A549 (cell line): ENCODE data around the gene TNFRSF11A. TPM values are rescaled to one million over a fixed set of nuclear protein-coding genes. Genes with fewer than 3 reads are reported as not detected.

Experiments used
- ATAC-seq, 2 experiments: fragments of 200-7000 bp in 1 of 2; fragments of >200 bp in 1 of 2; cut with Nextera tagmentation in 1 of 2; cut with Tn5 transposase in 1 of 2; 3 replicates each; pipeline versions ENCODE4 v1.8.0 to v1.9.1; 2018 to 2020; ENCODE audit warnings: mild to moderate bottlenecking in 1 of 2, moderate library complexity in 1 of 2
- CTCF ChIA-PET: fragments of 300-600 bp; sonication (Branson Sonifier 250); formaldehyde crosslinking; extraction: SDS; loops from one replicate; lab custom pipeline; 2021; ENCODE audit warnings: antibody characterized with exemption, inconsistent platforms; lab: Yijun Ruan, JAX
- POLR2A ChIA-PET: fragments of 350-600 bp; formaldehyde crosslinking; extraction: SDS; loops from one replicate; lab custom pipeline; 2021; ENCODE audit warnings: antibody characterized with exemption, inconsistent platforms; lab: Yijun Ruan, JAX
- DNase-seq, 2 experiments: peaks; one replicate each; pipeline versions ENCODE4 v3.0.0 to v3.0.0-alpha.2; 2011 to 2016; ENCODE audit warnings: low read depth in 1 of 2, low spot score in 1 of 2
- FAIRE-seq: peaks from 2 replicates; lab custom pipeline; 2011; peaks lifted over from hg19 to GRCh38; lab: Jason Lieb, UNC
- H3K27ac ChIP-seq, 2 experiments: fragments of >200 bp; sonication (Bioruptor Twin); formaldehyde crosslinking; 3 replicates each; pipeline ENCODE4 v1.5.1; 2016 to 2017
- H3K4me1 ChIP-seq: fragments of >200 bp; sonication (Bioruptor Twin); formaldehyde crosslinking; 3 replicates; pipeline ENCODE4 v1.6.1; 2016
- H3K4me2 ChIP-seq: fragments of >200 bp; sonication (Bioruptor Twin); formaldehyde crosslinking; 3 replicates; pipeline ENCODE4 v1.6.1; 2016
- H3K4me3 ChIP-seq: fragments of >200 bp; sonication (Bioruptor Twin); formaldehyde crosslinking; 3 replicates; pipeline ENCODE4 v1.5.1; 2016
- H3K9me3 ChIP-seq: fragments of >200 bp; sonication (Bioruptor Twin); formaldehyde crosslinking; 3 replicates; pipeline ENCODE4 v1.6.1; 2016
- BCL3 ChIP-seq: fragments of >200 bp; sonication (Bioruptor Twin); formaldehyde crosslinking; IDR thresholded peaks from 3 replicates; pipeline ENCODE4 v1.6.1; 2016
- BHLHE40 ChIP-seq: IDR thresholded peaks from 2 replicates; pipeline ENCODE4 v1.6.1; 2012; ENCODE audit warnings: low read depth, low read length, inconsistent platforms
- CBX8 ChIP-seq: fragments of 200-600 bp; sonication (generic); IDR thresholded peaks from 2 replicates; pipeline ENCODE4 v1.6.1; 2016
- CHD2 ChIP-seq: fragments of 150-350 bp; IDR thresholded peaks from 2 replicates; pipeline ENCODE4 v1.6.1; 2014; ENCODE audit warnings: low read length; ENCODE audit not compliant: partially characterized antibody
- CHD4 ChIP-seq: fragments of 200-600 bp; sonication (generic); IDR thresholded peaks from 2 replicates; pipeline ENCODE4 v1.6.1; 2016; ENCODE audit warnings: antibody characterized with exemption, mild to moderate bottlenecking, borderline replicate concordance
- FOSB ChIP-seq: fragments of 250-450 bp; sonication (Bioruptor Pico); IDR thresholded peaks from 2 replicates; pipeline ENCODE4 v1.5.0; 2020; ENCODE audit warnings: mild to moderate bottlenecking, moderate library complexity
- GATA3 ChIP-seq: IDR thresholded peaks from 2 replicates; pipeline ENCODE4 v1.6.1; 2012; ENCODE audit warnings: borderline replicate concordance
- HES2 ChIP-seq: fragments of >200 bp; sonication (Bioruptor Twin); formaldehyde crosslinking; IDR thresholded peaks from 2 replicates; pipeline ENCODE4 v1.6.1; 2016
- HEYL ChIP-seq: fragments of 250-450 bp; sonication (Bioruptor Pico); IDR thresholded peaks from 2 replicates; pipeline ENCODE4 v1.8.0; 2021; ENCODE audit warnings: mild to moderate bottlenecking, moderate library complexity
- HOXB13 ChIP-seq: fragments of 250-450 bp; sonication (Bioruptor Pico); IDR thresholded peaks from 2 replicates; pipeline ENCODE4 v1.5.0; 2020; ENCODE audit warnings: low read depth, mild to moderate bottlenecking, moderate library complexity
- JUNB ChIP-seq: fragments of >200 bp; sonication (Bioruptor Twin); formaldehyde crosslinking; IDR thresholded peaks from 2 replicates; pipeline ENCODE4 v1.6.1; 2016
- KDM5A ChIP-seq: fragments of 200-600 bp; sonication (generic); IDR thresholded peaks from 2 replicates; pipeline ENCODE4 v1.6.1; 2016; ENCODE audit warnings: antibody characterized with exemption, mild to moderate bottlenecking
- MAFK ChIP-seq: fragments of 450-650 bp; IDR thresholded peaks from 2 replicates; pipeline ENCODE4 v1.6.1; 2014; ENCODE audit not compliant: partially characterized antibody
- MAZ ChIP-seq: fragments of 150-350 bp; IDR thresholded peaks from 2 replicates; pipeline ENCODE4 v1.6.1; 2014; ENCODE audit warnings: antibody characterized with exemption, low read depth, low read length, borderline replicate concordance
- MYC ChIP-seq: IDR thresholded peaks from 2 replicates; pipeline ENCODE4 v1.6.1; 2012; ENCODE audit warnings: mild to moderate bottlenecking, inconsistent platforms, low read length, improper control_type of control experiment, borderline replicate concordance
- POLR2AphosphoS2 ChIP-seq: conservative IDR thresholded peaks from 2 replicates; pipeline ENCODE4 v1.6.1; 2012; ENCODE audit warnings: low read length, improper control_type of control experiment, inconsistent platforms
- RCOR1 ChIP-seq: fragments of 150-350 bp; IDR thresholded peaks from 2 replicates; pipeline ENCODE4 v1.6.1; 2014; ENCODE audit warnings: antibody characterized with exemption, low read length, low read depth
- REST ChIP-seq: fragments of 200-600 bp; sonication (generic); IDR thresholded peaks from 2 replicates; pipeline ENCODE4 v1.6.1; 2016; ENCODE audit warnings: antibody characterized with exemption, mild to moderate bottlenecking, moderate library complexity
- RFX5 ChIP-seq: fragments of 450-650 bp; IDR thresholded peaks from 2 replicates; pipeline ENCODE4 v1.7.1; 2014; ENCODE audit warnings: antibody characterized with exemption, mild to moderate bottlenecking, moderate library complexity
- RNF2 ChIP-seq: fragments of 200-600 bp; sonication (generic); IDR thresholded peaks from 2 replicates; pipeline ENCODE4 v1.6.1; 2016; ENCODE audit warnings: low read depth, mild to moderate bottlenecking, antibody characterized with exemption, moderate library complexity, borderline replicate concordance
- SMC3 ChIP-seq: fragments of >200 bp; sonication (Bioruptor Twin); formaldehyde crosslinking; IDR thresholded peaks from 3 replicates; pipeline ENCODE4 v1.6.1; 2018; ENCODE audit warnings: inconsistent platforms
- SREBF2 ChIP-seq: fragments of 450-650 bp; IDR thresholded peaks from 2 replicates; pipeline ENCODE4 v1.6.1; 2014; ENCODE audit warnings: mild to moderate bottlenecking, moderate library complexity
- TP53 ChIP-seq: fragments of 250-450 bp; sonication (Bioruptor Pico); IDR thresholded peaks from 2 replicates; pipeline ENCODE4 v1.5.0; 2021; ENCODE audit warnings: mild to moderate bottlenecking, moderate library complexity
- ZC3H11A ChIP-seq: fragments of 450-650 bp; IDR thresholded peaks from 2 replicates; pipeline ENCODE4 v1.6.1; 2014; ENCODE audit warnings: antibody characterized with exemption, mild to moderate bottlenecking
- WGBS: methylation state at CpG from one replicate; pipeline ENCODE4 v1.1.6; 2017; ENCODE audit errors: missing lambda C conversion rate; 5-methylcytosine and 5-hydroxymethylcytosine counted together
- polyA plus RNA-seq, 4 experiments: library from polyadenylated mRNA; depleted of rRNA in 3 of 4; stranded (reverse); fragments of >200 nt; fragmentation: RNase III in 1 of 4; extraction: RNeasy Plus Mini Kit Qiagen cat#74134 plus additional on column Dnase treatment in 1 of 4; gene quantifications; 2 replicates in 3 of 4; 3 replicates in 1 of 4; pipeline ENCODE4 v1.2.3, GENCODE V29; 2011 to 2017

The TNFRSF11A gene
- polyA plus RNA-seq, 2 of the 4 experiments (the other 2 are of a cell fraction) = 1.9 to 4.0 TPM

- no peak for TF ChIP-seq BHLHE40
- TF ChIP-seq HEYL (CRISPR knock-in tag) = no peak
Observed at GRCh38 chr18:62365420-62365819, 40.3 kb downstream of the TNFRSF11A start (continued).

- no peaks in the 10 kb centered on the region for H3K4me1 ChIP-seq
- ATAC-seq (no peak), FAIRE-seq (no peak), DNase-seq (no peak)
- 90% methylated on average over 6 of the region's 6 CpGs for WGBS
- H3K9me3 ChIP-seq = no peaks in the 10 kb centered on the region
- H3K27ac ChIP-seq = no peak overlapping the region
- H3K4me2 ChIP-seq = no peak overlapping the region
- TF ChIP-seq SMC3 (no peak), REST (no peak), CHD4 (no peak), RCOR1 (no peak), SREBF2 (no peak), TP53 (CRISPR knock-in tag) (no peak), GATA3 (no peak), CHD2 (no peak)
- TF ChIP-seq, all 56 proteins: peak for 0
- CTCF ChIA-PET = no interaction called here
- POLR2A ChIA-PET = no interaction called here
- no peak overlapping the region for H3K4me3 ChIP-seq
Observed at GRCh38 chr18:62366992-62367391, 41.9 kb downstream of the TNFRSF11A start.

- ChIA-PET CTCF (no interaction called here), POLR2A (no interaction called here)
- Histone ChIP-seq H3K4me3 (no peak overlapping the region), H3K4me1 (no peaks in the 10 kb centered on the region), H3K9me3 (no peaks in the 10 kb centered on the region), H3K27ac (no peak overlapping the region), H3K4me2 (no peak overlapping the region)
- TF ChIP-seq RCOR1 (no peak), CBX8 (no peak)
- FAIRE-seq (no peak), ATAC-seq (no peak), DNase-seq (no peak)
- 48% methylated on average over 2 of the region's 2 CpGs for WGBS
Observed at GRCh38 chr18:62368100-62368499, 43.0 kb downstream of the TNFRSF11A start.

- TF ChIP-seq RFX5 (no peak), FOSB (no peak), RNF2 (no peak), KDM5A (no peak), POLR2AphosphoS2 (no peak), BHLHE40 (no peak), HES2 (no peak), SMC3 (no peak), SREBF2 (no peak), MYC (no peak), MAZ (no peak), MAFK (no peak), JUNB (no peak), HOXB13 (no peak), ZC3H11A (no peak), BCL3 (no peak)
- CTCF ChIA-PET = no interaction called here
- no peaks in the 10 kb centered on the region for H3K4me1 ChIP-seq
- no peak for ATAC-seq
- H3K27ac ChIP-seq = no peak overlapping the region
- POLR2A ChIA-PET = interaction anchor here (0.5 kb wide), 1 partner anchor 52 kb away, joined by 3 read pairs; no protein-coding TSS in a partner anchor
- no peak overlapping the region for H3K4me2 ChIP-seq
- H3K4me3 ChIP-seq = no peak overlapping the region
- no peaks in the 10 kb centered on the region for H3K9me3 ChIP-seq
- no peak for FAIRE-seq
- WGBS = 100% methylated on average over 1 of the region's 9 CpGs
- DNase-seq = no peak
Observed at GRCh38 chr18:62369129-62369644, 44.1 kb downstream of the TNFRSF11A start.
